Measurements from ENCODE around the gene CYP4A11.

DNA sequence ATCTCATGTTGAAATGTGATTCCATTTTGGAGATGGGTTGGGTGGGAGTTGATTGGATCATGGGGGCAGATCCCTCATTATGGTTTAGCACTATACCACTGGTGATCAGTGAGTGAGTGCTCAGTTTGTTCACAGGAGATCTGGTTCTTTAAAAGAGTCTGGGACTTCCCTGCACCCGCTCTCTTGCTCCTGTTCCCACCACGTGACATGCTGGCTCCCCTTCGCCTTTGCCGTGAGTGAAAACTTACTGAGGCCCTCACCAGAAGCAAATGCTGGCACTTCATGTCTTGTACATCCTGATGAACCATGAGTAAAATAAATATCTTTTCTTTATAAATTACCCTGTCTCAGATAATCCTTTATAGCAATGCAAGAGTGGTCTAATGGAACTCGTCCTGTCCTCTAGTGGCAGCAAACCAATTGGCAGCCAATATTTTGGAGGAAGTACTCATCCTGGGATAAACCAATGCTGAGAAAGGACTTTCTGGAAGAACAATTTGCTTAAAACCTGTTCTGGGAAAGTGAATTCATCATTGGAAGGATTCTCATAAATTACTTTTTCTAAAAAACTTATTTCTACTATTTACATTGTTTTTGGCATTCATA lies 27.8 kb upstream of the CYP4A11 start:
- TF ChIP-seq, protein P1, sequence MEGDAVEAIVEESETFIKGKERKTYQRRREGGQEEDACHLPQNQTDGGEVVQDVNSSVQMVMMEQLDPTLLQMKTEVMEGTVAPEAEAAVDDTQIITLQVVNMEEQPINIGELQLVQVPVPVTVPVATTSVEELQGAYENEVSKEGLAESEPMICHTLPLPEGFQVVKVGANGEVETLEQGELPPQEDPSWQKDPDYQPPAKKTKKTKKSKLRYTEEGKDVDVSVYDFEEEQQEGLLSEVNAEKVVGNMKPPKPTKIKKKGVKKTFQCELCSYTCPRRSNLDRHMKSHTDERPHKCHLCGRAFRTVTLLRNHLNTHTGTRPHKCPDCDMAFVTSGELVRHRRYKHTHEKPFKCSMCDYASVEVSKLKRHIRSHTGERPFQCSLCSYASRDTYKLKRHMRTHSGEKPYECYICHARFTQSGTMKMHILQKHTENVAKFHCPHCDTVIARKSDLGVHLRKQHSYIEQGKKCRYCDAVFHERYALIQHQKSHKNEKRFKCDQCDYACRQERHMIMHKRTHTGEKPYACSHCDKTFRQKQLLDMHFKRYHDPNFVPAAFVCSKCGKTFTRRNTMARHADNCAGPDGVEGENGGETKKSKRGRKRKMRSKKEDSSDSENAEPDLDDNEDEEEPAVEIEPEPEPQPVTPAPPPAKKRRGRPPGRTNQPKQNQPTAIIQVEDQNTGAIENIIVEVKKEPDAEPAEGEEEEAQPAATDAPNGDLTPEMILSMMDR (conservative IDR thresholded peaks at IDR 0.05; ENCODE audit: low read depth, low read length), result peak; percentile 52
- no peak for TF ChIP-seq EZH2 (IDR thresholded peaks at IDR 0.05; ENCODE audit: low read length, unreplicated experiment)
- no peak for TF ChIP-seq EZH2phosphoT487 (IDR thresholded peaks at IDR 0.05; ENCODE audit: borderline replicate concordance, low read length)

Data from PC-3 (cell line).